ENCODE data around the gene ERBIN. TPM values are rescaled to one million over a fixed set of nuclear protein-coding genes. Genes with fewer than 3 reads are reported as not detected.

ERBIN gene
- total and polyA plus RNA-seq, 2 of the 4 experiments (the other 2 are of a cell fraction), result 25.8 to 70.1 TPM

DNA sequence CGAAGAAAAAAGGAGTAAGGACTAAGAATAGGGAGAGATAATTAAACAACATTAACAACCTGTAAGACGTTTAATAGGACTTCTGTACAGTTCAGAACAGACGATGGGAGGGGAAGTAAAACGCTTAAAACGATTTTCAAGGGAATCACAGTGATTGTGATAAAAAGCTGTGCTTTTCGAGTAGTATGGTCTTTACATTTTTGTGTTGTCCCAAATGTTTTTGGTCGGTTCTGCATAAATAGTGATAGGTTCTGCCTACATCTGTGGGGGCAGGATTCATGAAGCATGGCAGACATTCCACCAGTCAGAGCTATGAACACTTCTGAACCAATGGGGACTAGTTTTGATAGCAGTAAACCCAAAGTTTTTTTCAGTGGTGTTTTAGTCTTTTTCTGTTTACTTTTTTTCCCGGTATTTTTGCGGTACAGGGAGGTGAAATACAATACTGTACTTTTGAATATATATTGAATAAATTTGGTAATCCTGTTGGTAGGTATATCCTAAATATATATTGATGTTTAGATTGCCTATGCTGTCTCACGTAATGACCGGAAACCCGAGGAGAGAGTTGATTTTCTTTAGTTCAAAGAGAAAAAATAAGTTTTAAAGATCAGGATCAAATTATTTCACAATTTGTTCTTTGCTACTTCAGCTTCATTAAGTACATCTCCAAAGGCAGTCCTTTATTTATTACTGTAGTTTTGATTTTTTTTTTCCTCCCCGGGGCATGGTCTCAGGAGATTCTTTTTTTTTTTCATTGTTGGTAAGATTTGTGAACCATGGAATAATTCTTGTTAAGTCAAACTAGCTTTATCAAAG is 1.3 kb downstream of the ERBIN start:
- Histone ChIP-seq H3K23ac (ENCODE audit: low read depth, low read length) (peak overlapping the region; percentile 97), H3K9me3 (ENCODE audit: control insufficient read depth, insufficient read depth, low read length) (no peaks in the 10 kb centered on the region), H3K27me3 (ENCODE audit: control insufficient read depth, insufficient read depth, low read length) (no peaks in the 10 kb centered on the region), H3K4me3 (ENCODE audit: insufficient read depth, low read depth, low read length) (peak overlapping the region; percentile 75), H2AK5ac (ENCODE audit: low read depth, low read length) (no peak overlapping the region), H3K4ac (ENCODE audit: low read depth, low read length) (peak overlapping the region; percentile 73; the same call in 1 of the 2 replicates), H2BK120ac (ENCODE audit: low read depth, low read length) (peak overlapping the region; percentile 33; the same call in 1 of the 2 replicates), H4K20me1 (ENCODE audit: insufficient read depth, low read length) (peaks cover 34% of the 10 kb centered on the region), H3K14ac (replicated peaks; ENCODE audit: low read depth, low read length) (peak overlapping the region; percentile 93), H3K4me1 (ENCODE audit: control insufficient read depth, insufficient read depth, low read length) (peaks cover under 1% of the 10 kb centered on the region; the same call in 1 of the 2 replicates), H2BK20ac (ENCODE audit: low read depth, low read length) (peak overlapping the region; percentile 47; the same call in 1 of the 2 replicates), H2BK15ac (ENCODE audit: low read depth, low read length) (no peak overlapping the region), H3K79me1 (ENCODE audit: low read depth in 1 of 2, low read length in 2 of 2) (peaks cover 4 to 16% of the 10 kb centered on the region in 2 experiments; a peak in 3 of 4 replicates), H2AK9ac (replicated peaks; ENCODE audit: low read depth, low read length, poor library complexity) (no peak overlapping the region), H2BK5ac (ENCODE audit: low read depth, low read length, poor library complexity, severe bottlenecking) (peak overlapping the region; percentile 99), H4K91ac (ENCODE audit: insufficient read depth, low read depth, low read length) (no peak overlapping the region), H3K9me1 (ENCODE audit: insufficient read depth, low read length) (no peaks in the 10 kb centered on the region; the same call in 1 of the 2 replicates), H3K27ac (ENCODE audit: insufficient read depth, low read length) (peak overlapping the region; percentile 100; the same call in 1 of the 2 replicates), H3K18ac (ENCODE audit: low read depth, low read length) (peak overlapping the region; percentile 55; the same call in 1 of the 2 replicates), H4K8ac (ENCODE audit: low read depth in 2 of 2, low read length in 2 of 2) (peak overlapping the region; percentile 93 to 97; a peak in 2 of 4 replicates), H3K36me3 (ENCODE audit: control insufficient read depth, insufficient read depth, low read length) (peaks cover 5% of the 10 kb centered on the region), H3K9ac (ENCODE audit: low read depth, low read length) (peak overlapping the region; percentile 100), H3K4me2 (ENCODE audit: low read depth, low read length) (peak overlapping the region; percentile 81; the same call in 1 of the 2 replicates), H3K56ac (ENCODE audit: extremely low read depth, insufficient read depth, low read length) (peak overlapping the region; percentile 73; the same call in 1 of the 2 replicates), H2AFZ (replicated peaks; ENCODE audit: low read length, poor library complexity) (no peak overlapping the region), H4K5ac (ENCODE audit: low read depth, low read length) (no peak overlapping the region; the same call in 1 of the 2 replicates)
- POLR2A ChIA-PET (ENCODE audit: unreplicated experiment), result interaction anchor here (0.7 kb wide), 1 partner anchor 76 kb away, joined by 5 read pairs; no protein-coding TSS in a partner anchor
- 0% methylated on average over 4 of the region's 13 CpGs; no CpG with 5 or more reads in 1 of the 2 experiments for WGBS, 2 experiments (ENCODE audit: extremely low coverage in 2 of 2, insufficient read length in 1 of 2)
- DNase-seq (peak; percentile 72), ATAC-seq (ENCODE audit: low read depth) (peak; percentile 27)
- intact Hi-C loops (cut with micrococcal nuclease), result loop anchor here (1.0 to 5.0 kb wide), 6 partner anchors 65 to 303 kb away; partner anchors contain the start of genes SHLD3, SREK1, TRAPPC13 and TRIM23
- in situ Hi-C loops (cut with MboI; ENCODE audit: low sequenced_read_pairs), result no loop called here
- dilution Hi-C loops (cut with HindIII; ENCODE audit: low sequenced_read_pairs, unreplicated experiment), result no loop called here
- TF ChIP-seq MXI1 (IDR thresholded peaks at IDR 0.05; ENCODE audit: borderline replicate concordance, low read depth, low read length), result peak; percentile 82
- no peak for TF ChIP-seq MAZ (IDR thresholded peaks at IDR 0.05; ENCODE audit: borderline replicate concordance, low read depth, low read length)
- BruUV-seq (replicated peaks), result TSS peak; percentile 21
- CTCF ChIA-PET, result no interaction called here
